Stimulated activated CD4-positive, alpha-beta T cell treated with anti-CD3 and anti-CD28 coated beads, Interleukin-15, amount 100 ng/mL, for 48 hours (primary cell): ENCODE data around the gene RIPK4.
"Not testable (repeated sequence)": the region's sequence is repeated elsewhere in the genome, so short reads cannot be mapped to it uniquely, and the experiment has no call there.

ENCODE experiments used
- DNase-seq, 2 donors: peaks; one replicate each; pipeline ENCODE4 v3.0.0-alpha.2; 2020; ENCODE audit warnings: low read depth in 2 of 2

RIPK4 gene

GRCh38 chr21:41737651-41738324, 29.1 kb downstream of the RIPK4 start:
- DNase-seq = no peak

GRCh38 chr21:41736423-41736822, 30.4 kb downstream of the RIPK4 start:
- DNase-seq = no peak

DNA sequence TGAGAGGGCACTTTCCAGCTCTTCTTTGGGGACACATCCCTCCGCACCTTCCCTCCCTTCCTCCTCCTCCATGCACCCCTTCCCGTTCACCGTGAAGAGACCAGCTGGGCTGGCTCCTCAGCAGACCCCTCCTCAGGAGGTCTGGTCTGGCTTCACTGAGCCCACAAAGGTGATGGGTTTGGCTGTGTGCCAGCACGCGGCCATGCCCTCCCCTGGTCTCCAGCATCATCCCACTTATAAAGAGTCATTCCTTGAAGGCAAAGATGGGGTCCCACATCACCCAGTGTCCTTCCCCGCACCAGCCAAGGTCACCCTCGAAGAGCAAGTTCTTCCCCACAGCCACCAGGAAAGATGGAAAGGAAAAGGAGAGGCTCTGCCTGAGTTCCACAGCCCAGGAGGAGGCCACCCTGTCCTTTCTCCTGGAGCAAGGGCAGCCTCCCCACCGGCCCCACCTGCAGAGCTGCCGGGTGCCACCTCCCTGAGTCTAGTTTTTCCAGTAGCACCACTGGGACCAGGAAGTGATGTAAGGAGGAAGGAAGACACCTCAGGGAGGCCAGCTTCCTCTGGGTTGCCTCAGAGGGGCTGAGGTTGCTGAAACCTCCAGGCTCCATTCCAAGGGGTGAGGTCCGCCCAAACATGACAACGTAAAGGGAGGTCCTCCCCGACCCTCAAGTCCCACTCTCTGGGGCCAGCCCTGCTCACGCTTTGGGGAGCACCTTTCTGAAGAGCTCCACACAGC, 32.7 kb downstream of the RIPK4 start:
- no peak for DNase-seq

- no peak for DNase-seq
These were observed 35.8 kb downstream of the RIPK4 start for GRCh38 chr21:41731081-41731480.

DNA sequence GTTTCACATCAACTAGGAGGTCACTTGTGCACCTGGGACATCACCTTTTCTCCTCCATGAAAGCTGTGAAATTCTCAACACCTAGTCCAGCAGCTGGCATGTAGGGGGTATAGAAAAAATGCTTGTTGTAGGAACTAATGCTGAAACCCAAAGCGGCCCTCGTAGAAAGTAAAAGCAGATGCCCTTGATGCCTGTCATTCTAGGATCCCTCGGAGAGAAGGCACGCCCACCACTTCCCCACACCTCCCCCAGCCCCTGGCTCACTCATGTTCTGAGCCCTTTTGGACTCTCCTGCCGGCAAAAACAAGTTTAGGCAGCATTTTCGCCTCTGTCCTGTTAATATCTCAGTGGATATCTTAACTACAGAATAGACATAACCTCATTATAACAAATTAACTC, 36.5 kb downstream of the RIPK4 start:
- DNase-seq = no peak

DNA sequence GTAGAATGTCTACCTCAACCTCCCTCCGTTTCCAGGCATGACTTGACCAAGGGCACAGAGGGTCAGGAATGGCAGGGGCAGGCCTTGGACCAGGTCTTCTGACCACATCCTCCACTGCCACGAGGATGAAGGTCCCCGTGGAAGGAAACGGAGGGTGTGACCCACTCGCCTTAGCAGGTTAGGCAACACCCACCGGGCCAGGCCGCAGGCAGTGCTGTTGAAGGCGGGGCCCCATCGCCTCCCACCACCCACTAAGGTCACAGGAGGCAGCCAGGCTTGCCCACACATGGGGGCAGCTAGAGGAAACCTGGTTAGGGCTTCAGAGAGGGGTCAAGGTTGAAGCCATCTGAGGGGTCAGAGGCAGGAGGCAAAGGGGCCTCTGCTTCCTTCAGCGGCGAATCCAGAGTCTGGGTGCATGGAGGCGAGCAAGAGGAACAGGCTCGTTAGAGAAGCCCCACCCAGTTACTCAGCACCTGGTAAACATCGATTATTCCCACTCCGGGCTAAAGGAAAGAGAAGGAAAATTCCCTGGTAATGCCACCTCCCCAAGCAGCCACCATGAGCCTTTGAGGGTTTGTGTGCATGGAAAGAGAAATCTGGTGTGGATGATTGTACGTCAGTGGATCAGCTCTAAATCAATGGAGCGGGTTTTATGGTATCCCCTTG, 37.0 kb downstream of the RIPK4 start:
- no peak for DNase-seq

DNA sequence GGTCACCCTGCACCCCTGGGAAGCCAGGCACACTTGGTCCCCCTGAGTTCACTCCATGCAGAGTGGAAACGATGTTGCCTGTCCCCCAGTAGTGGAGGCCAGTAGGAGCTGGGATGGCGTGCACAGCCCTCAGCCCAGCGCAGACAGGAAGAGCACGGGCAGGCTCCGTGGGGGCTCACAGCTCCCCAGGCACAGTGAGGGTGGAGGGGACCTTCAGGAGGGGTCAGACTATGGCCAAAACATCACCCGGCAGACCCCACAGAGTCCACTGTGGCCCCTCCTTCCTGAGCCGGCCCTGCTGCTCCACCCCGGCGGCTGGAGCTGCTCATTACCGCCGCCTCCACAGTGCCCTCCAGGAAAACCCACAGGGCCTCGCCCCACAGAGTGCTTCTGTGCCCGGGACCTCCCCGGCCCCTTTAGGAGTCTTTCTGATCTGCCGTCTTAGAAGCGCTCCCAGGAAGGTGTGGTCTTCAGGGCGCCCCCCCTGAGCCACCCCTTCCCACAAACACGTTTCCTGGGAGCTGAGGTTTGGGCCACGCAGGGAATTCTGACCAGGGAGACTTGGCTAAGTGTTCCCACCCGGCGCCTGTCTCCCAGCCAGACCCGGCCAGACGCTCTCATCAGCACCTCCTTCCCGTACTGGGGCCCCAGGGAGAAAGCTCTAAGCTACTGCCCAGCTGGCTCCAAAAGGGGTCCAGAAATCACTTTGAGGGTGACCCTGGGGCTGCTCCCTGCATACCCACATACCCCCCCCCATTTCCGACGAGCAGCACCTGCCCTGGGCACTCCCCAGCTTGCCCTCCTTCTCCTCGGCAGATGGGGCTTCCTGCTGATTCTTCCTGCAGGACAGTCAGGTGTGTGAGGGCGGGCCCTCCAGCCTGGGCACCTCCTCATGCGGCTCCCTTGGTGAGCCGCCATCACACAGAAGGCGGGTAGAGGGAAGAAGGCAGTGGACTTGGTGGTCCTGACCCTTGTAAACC, 38.8 kb downstream of the RIPK4 start:
- no peak for DNase-seq

GRCh38 chr21:41726970-41727783, 39.7 kb downstream of the RIPK4 start:
- DNase-seq = no peak

GRCh38 chr21:41726630-41726969, 40.3 kb downstream of the RIPK4 start:
- DNase-seq = no peak

DNA sequence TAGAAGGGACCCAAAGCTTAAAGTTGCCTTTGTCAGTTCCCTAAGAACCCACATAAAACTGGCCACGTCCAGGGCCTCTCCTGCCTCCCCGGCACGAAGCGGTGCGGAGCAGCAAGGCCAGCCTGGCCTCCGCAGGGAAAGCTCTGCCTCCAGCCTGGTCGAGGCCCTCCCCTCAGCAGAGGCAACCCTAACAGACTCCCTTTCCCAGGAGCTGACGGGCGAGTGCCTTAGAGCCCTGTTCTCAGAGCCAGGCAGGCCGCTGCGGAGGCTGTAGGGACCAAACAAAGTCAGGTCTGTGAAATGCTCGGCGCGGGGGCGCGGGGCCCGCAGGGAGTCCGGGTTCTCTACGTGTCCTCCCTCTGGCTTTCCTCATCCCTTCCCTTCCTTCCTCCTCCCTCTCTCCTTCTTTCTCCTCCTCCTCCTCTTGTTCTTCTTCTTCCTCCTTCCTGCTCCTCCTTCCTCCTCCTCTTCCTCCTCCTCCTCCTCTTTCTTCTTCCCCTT, 40.7 kb downstream of the RIPK4 start:
- DNase-seq = no peak

GRCh38 chr21:41725421-41726031, 41.3 kb downstream of the RIPK4 start:
- no peak for DNase-seq

- not testable (repeated sequence) for DNase-seq
These were observed 43.0 kb downstream of the RIPK4 start for GRCh38 chr21:41723835-41724234.

DNA sequence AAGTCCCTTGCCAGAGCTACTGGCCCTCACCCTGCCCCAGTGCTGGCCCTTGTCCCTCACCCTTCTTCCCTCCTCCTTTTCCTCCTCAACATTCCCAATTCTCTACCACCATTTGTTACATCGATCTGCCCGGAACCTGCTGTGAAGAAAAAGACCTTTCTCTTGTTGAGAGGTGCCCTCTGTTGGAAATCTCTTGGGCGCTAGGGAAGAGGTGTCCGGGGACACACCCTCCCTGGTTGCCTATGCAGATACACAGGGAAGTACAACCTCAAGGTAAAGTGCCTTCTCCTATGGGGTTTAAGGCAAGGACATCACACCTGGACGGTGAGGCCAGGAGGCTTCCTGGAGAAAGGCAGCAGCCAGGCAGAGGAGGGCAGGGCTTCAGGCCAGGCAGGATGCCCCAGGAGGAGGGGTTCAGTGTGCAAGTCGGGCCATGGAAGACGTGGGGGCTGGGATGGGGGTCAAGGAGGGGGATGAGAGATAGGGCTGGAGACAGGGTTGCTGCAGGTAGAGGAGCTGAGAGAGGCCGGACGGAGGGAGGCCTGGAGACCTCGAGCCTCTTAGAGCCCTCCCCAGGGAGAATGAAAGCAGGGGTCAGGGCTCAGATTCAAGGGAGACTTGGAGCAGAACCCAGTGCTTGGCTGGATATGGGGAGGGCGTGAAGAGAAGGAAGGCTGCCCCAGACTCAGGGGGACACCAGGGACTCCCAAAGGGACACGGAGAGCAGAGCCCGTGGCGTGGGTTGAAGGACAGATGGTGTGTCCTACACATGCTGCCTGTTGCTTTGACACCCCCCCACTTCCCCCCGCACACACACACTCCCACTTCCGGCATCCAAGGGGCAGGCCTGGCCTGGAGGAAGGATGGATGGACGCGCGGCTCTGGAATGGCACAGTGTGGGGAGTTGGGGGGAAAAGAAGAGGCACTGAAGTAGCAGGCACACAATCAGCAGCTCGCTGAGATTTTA, 44.5 kb downstream of the RIPK4 start:
- DNase-seq = no peak

DNA sequence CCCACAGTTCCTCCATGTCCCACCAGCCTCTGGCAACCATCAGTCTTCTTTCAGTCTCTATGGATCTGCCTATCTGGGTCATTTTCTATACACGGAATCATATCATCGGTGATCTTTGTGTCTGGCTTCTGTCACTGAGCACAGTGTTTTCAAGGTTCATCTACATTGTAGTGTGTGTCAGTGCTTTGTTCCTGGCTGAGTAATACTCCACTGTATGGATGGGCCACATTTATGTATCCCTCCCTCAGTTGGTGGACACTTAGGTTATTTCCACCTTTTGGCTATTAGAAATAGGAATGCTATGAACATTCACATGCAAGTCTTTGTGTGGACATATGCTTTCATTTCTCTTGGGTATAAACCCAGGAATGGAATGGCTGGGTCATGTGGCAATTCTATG, 46.6 kb downstream of the RIPK4 start:
- no peak for DNase-seq

GRCh38 chr21:41719691-41720090, 47.2 kb downstream of the RIPK4 start:
- no peak for DNase-seq

GRCh38 chr21:41717573-41718330, 49.1 kb downstream of the RIPK4 start:
- no peak for DNase-seq

DNA sequence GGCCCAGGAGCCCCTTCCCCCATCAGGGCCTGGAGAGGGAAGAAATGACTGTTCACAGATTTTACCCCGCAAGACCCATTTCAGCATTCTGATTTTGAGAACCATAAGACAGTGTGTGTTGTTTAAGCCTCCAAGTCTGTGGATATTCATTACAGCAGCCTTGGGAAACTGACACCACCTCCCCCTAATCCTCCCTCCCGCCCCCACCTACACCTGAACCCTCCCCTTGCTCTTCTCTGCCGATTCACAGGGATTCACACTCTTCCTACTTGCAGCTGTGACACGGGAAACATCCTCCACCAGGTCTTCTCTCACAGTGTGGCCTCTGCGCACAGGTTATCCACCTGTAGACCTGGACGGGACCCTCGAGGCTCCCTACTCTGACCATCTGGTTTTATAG, 50.1 kb downstream of the RIPK4 start:
- DNase-seq = no peak

- DNase-seq = no peak
These were observed 51.1 kb downstream of the RIPK4 start for GRCh38 chr21:41715649-41716281.
